GM18499 (cell line): ENCODE data around the gene PAOX.
"Not testable (repeated sequence)": the region's sequence is repeated elsewhere in the genome, so short reads cannot be mapped to it uniquely, and the experiment has no call there.

Experiments
- ATAC-seq: cut with Tn5 transposase; IDR thresholded peaks from one replicate; pipeline ENCODE4 v1.9.1; 2021; ENCODE audit warnings: moderate number of reproducible peaks; ENCODE audit not compliant: insufficient read depth, unreplicated experiment

The PAOX gene

GRCh38 chr10:133361773-133362441 lies 17.2 kb upstream of the PAOX start:
- ATAC-seq: no peak

- ATAC-seq: no peak
These were observed 16.2 kb upstream of the PAOX start for GRCh38 chr10:133362846-133363245.

- no peak for ATAC-seq
These were observed 14.2 kb upstream of the PAOX start for GRCh38 chr10:133364645-133365431.

- ATAC-seq: no peak
These were observed 13.5 kb upstream of the PAOX start for GRCh38 chr10:133365461-133366129.

- no peak for ATAC-seq
These were observed 13.0 kb upstream of the PAOX start for GRCh38 chr10:133366130-133366478.

GRCh38 chr10:133366751-133367150 lies 12.3 kb upstream of the PAOX start:
- no peak for ATAC-seq

- ATAC-seq: not testable (repeated sequence)
These were observed 11.6 kb upstream of the PAOX start for GRCh38 chr10:133367461-133367860.

GRCh38 chr10:133368153-133368552 lies 10.9 kb upstream of the PAOX start:
- no peak for ATAC-seq

- ATAC-seq: no peak
These were observed 8.9 kb upstream of the PAOX start for GRCh38 chr10:133370030-133370786.

- ATAC-seq: no peak
These were observed 6.6 kb upstream of the PAOX start for GRCh38 chr10:133372507-133372906.

- ATAC-seq: no peak
These were observed 5.6 kb upstream of the PAOX start, which contains the start of gene ECHS1 for GRCh38 chr10:133373174-133374090. Gene ECHS1 (minus strand): TSS chr10:133373354. CDS start chr10:133373333, 21 bp downstream.

GRCh38 chr10:133375357-133376115 lies 3.5 kb upstream of the PAOX start:
- ATAC-seq: no peak

GRCh38 chr10:133376183-133376582 lies 2.9 kb upstream of the PAOX start:
- not testable (repeated sequence) for ATAC-seq

- no peak for ATAC-seq
These were observed 1.8 kb upstream of the PAOX start for GRCh38 chr10:133377025-133377817.

GRCh38 chr10:133377818-133378250 lies 1.2 kb upstream of the PAOX start:
- ATAC-seq: no peak

GRCh38 chr10:133378251-133379096 lies 588 bp upstream of the PAOX start:
- no peak for ATAC-seq
